SK-N-SH (cell line): ENCODE data around the gene CUX1. TPM values are rescaled to one million over a fixed set of nuclear protein-coding genes. Genes with fewer than 3 reads are reported as not detected.
A peak's percentile ranks its signal among the peaks of the same experiment; 100 is the strongest.

Source experiments
- CTCF ChIA-PET: fragments of 300-600, 350-600 bp; formaldehyde crosslinking; extraction: SDS; loops from one replicate; lab custom pipeline; 2021; lab: Yijun Ruan, JAX
- POLR2A ChIA-PET: fragments of 350-600 bp; sonication (Branson Sonifier 250); formaldehyde crosslinking; extraction: SDS; loops from one replicate; lab custom pipeline; 2020; ENCODE audit warnings: antibody characterized with exemption, inconsistent platforms; lab: Yijun Ruan, JAX
- DNase-seq: peaks from one replicate; pipeline ENCODE4 v3.0.0; 2012
- H2AFZ ChIP-seq: fragments of 200-600 bp; sonication (generic); 2 replicates; pipeline ENCODE4 v1.8.1; 2016; ENCODE audit warnings: antibody characterized with exemption, mild to moderate bottlenecking, low read depth
- H3F3A ChIP-seq: fragments of 200-600 bp; sonication (generic); replicated peaks from 2 replicates; pipeline ENCODE3; 2016; ENCODE audit warnings: antibody characterized with exemption, mild to moderate bottlenecking; ENCODE audit not compliant: insufficient read depth
- H3K27ac ChIP-seq, 2 experiments: fragments of 200-500 bp in 1 of 2; fragments of 200-600 bp in 1 of 2; sonication (Bioruptor generic) in 1 of 2; sonication (generic), shearing (Covaris generic) in 1 of 2; 2 replicates each; pipeline versions ENCODE4 v1.5.1 to v1.6.1; 2014 to 2016; ENCODE audit warnings: low read depth in 2 of 2, inconsistent platforms in 1 of 2, low read length in 1 of 2, mild to moderate bottlenecking in 1 of 2, mixed read lengths in 1 of 2
- H3K27me3 ChIP-seq: fragments of 200-600 bp; sonication (generic), shearing (Covaris generic); 2 replicates; pipeline ENCODE4 v1.6.1; 2016; ENCODE audit warnings: mixed run types; ENCODE audit not compliant: insufficient read depth
- H3K36me3 ChIP-seq, 2 experiments: fragments of 200-500 bp in 1 of 2; fragments of 200-600 bp in 1 of 2; sonication (Bioruptor generic) in 1 of 2; sonication (generic) in 1 of 2; replicated peaks in 1 of 2; 2 replicates each; pipeline versions ENCODE3 to v1.5.1; 2014 to 2016; ENCODE audit warnings: low read length in 1 of 2, mild to moderate bottlenecking in 1 of 2; ENCODE audit not compliant: insufficient read depth in 2 of 2, control insufficient read depth in 1 of 2
- H3K4me1 ChIP-seq, 2 experiments: fragments of 200-500 bp in 1 of 2; fragments of 200-600 bp in 1 of 2; sonication (Bioruptor generic) in 1 of 2; sonication (generic), shearing (Covaris generic) in 1 of 2; 2 replicates each; pipeline versions ENCODE4 v1.5.1 to v1.6.1; 2014 to 2016; ENCODE audit warnings: low read depth in 1 of 2, low read length in 1 of 2, mixed run types in 1 of 2; ENCODE audit not compliant: insufficient read depth in 2 of 2, control insufficient read depth in 1 of 2
- H3K4me2 ChIP-seq: fragments of 200-600 bp; sonication (generic), shearing (Covaris generic); 2 replicates; pipeline ENCODE4 v1.6.1; 2017; ENCODE audit warnings: mixed run types
- H3K4me3 ChIP-seq, 2 experiments: fragments of 200-500 bp in 1 of 2; fragments of 200-600 bp in 1 of 2; sonication (Bioruptor generic) in 1 of 2; sonication (generic), shearing (Covaris generic) in 1 of 2; 2 replicates each; pipeline versions ENCODE4 v1.5.1 to v1.8.1; 2014 to 2016; ENCODE audit warnings: low read depth in 2 of 2, inconsistent platforms in 1 of 2, low read length in 1 of 2, mild to moderate bottlenecking in 1 of 2, mixed read lengths in 1 of 2, moderate library complexity in 1 of 2
- H3K79me2 ChIP-seq: fragments of 200-600 bp; sonication (generic); 2 replicates; pipeline ENCODE4 v1.8.1; 2017; ENCODE audit warnings: mild to moderate bottlenecking; ENCODE audit not compliant: insufficient read depth
- H3K9ac ChIP-seq: fragments of 200-600 bp; sonication (generic); 2 replicates; pipeline ENCODE4 v1.6.1; 2017; ENCODE audit warnings: mixed run types
- H3K9me2 ChIP-seq: fragments of 200-600 bp; sonication (generic); 2 replicates; pipeline ENCODE4 v1.6.1; 2017; ENCODE audit warnings: mixed run types
- H3K9me3 ChIP-seq: fragments of 200-600 bp; sonication (generic); 2 replicates; pipeline ENCODE4 v1.6.1; 2017; ENCODE audit warnings: mixed run types, mild to moderate bottlenecking, moderate library complexity
- H4K20me1 ChIP-seq: fragments of 200-600 bp; sonication (generic); 2 replicates; pipeline ENCODE4 v1.6.1; 2017; ENCODE audit warnings: mild to moderate bottlenecking, mixed run types; ENCODE audit not compliant: insufficient read depth
- CHD2 ChIP-seq: fragments of 150-350 bp; IDR thresholded peaks from 2 replicates; pipeline ENCODE4 v1.6.1; 2018; ENCODE audit warnings: low read length; ENCODE audit not compliant: partially characterized antibody
- CTCF ChIP-seq: fragments of 200-600 bp; sonication (generic); IDR thresholded peaks from 2 replicates; pipeline ENCODE4 v1.6.1; 2017; ENCODE audit warnings: antibody characterized with exemption, mild to moderate bottlenecking, moderate library complexity
- ELF1 ChIP-seq: IDR thresholded peaks from 2 replicates; pipeline ENCODE4 v1.4.0; 2012
- EP300 ChIP-seq, 2 experiments: IDR thresholded peaks; 2 replicates each; pipeline versions ENCODE4 v1.4.0 to v1.6.1; 2012; ENCODE audit warnings: borderline replicate concordance in 1 of 2, low read depth in 1 of 2, low read length in 1 of 2
- FOSL2 ChIP-seq: IDR thresholded peaks from 2 replicates; pipeline ENCODE4 v1.4.0; 2012; ENCODE audit warnings: low read depth, mild to moderate bottlenecking, moderate library complexity, borderline replicate concordance
- FOXJ3 ChIP-seq: sonication (generic); formaldehyde crosslinking; IDR thresholded peaks from 2 replicates; pipeline ENCODE4 v1.5.1; 2020; ENCODE audit warnings: mild to moderate bottlenecking, missing genetic modification reagents
- FOXM1 ChIP-seq: IDR thresholded peaks from 2 replicates; pipeline ENCODE4 v1.4.0; 2012; ENCODE audit warnings: low read depth, mild to moderate bottlenecking
- GABPA ChIP-seq: IDR thresholded peaks from 2 replicates; pipeline ENCODE4 v1.4.0; 2012; ENCODE audit warnings: low read depth, mild to moderate bottlenecking
- GATA2 ChIP-seq: sonication (generic); formaldehyde crosslinking; IDR thresholded peaks from 2 replicates; pipeline ENCODE4 v1.5.0; 2020; ENCODE audit warnings: mild to moderate bottlenecking, missing genetic modification reagents
- IRF3 ChIP-seq: fragments of 150-350 bp; IDR thresholded peaks from 2 replicates; pipeline ENCODE4 v1.6.1; 2016; ENCODE audit warnings: mild to moderate bottlenecking, low read depth, low read length
- JUND ChIP-seq: IDR thresholded peaks from 2 replicates; pipeline ENCODE4 v1.4.0; 2012
- MAX ChIP-seq: IDR thresholded peaks from 2 replicates; pipeline ENCODE4 v1.4.0; 2012; ENCODE audit warnings: low read depth
- MXI1 ChIP-seq: IDR thresholded peaks from 2 replicates; pipeline ENCODE4 v1.6.1; 2012; ENCODE audit warnings: mild to moderate bottlenecking, low read depth, low read length, improper control_type of control experiment
- NFIC ChIP-seq: IDR thresholded peaks from 2 replicates; pipeline ENCODE4 v1.4.0; 2012; ENCODE audit warnings: borderline replicate concordance
- POLR2AphosphoS5 ChIP-seq: IDR thresholded peaks from 2 replicates; pipeline ENCODE4 v1.6.1; 2012; ENCODE audit warnings: low read depth, low read length
- RAD21 ChIP-seq: IDR thresholded peaks from 2 replicates; pipeline ENCODE4 v1.6.1; 2012; ENCODE audit warnings: mild to moderate bottlenecking, low read length
- REST ChIP-seq: IDR thresholded peaks from 2 replicates; pipeline ENCODE4 v1.6.1; 2012; ENCODE audit warnings: mild to moderate bottlenecking, low read depth, low read length, moderate library complexity
- RFX5 ChIP-seq: IDR thresholded peaks from 2 replicates; pipeline ENCODE4 v1.6.1; 2012; ENCODE audit warnings: mild to moderate bottlenecking, improper control_type of control experiment, low read length
- RXRA ChIP-seq: IDR thresholded peaks from 2 replicates; pipeline ENCODE4 v1.4.0; 2012; ENCODE audit warnings: low read depth, mild to moderate bottlenecking, borderline replicate concordance
- SMC3 ChIP-seq: IDR thresholded peaks from 2 replicates; pipeline ENCODE4 v1.6.1; 2012; ENCODE audit warnings: low read depth, low read length, improper control_type of control experiment
- TAF1 ChIP-seq: IDR thresholded peaks from 2 replicates; pipeline ENCODE4 v1.6.1; 2012; ENCODE audit warnings: low read depth, mild to moderate bottlenecking, low read length, moderate library complexity, borderline replicate concordance
- TCF12 ChIP-seq: IDR thresholded peaks from 2 replicates; pipeline ENCODE4 v1.4.0; 2012
- USF2 ChIP-seq: fragments of 150-350 bp; IDR thresholded peaks from 2 replicates; pipeline ENCODE4 v1.6.1; 2017; ENCODE audit warnings: antibody characterized with exemption, low read length, low read depth, borderline replicate concordance
- YY1 ChIP-seq: IDR thresholded peaks from 2 replicates; pipeline ENCODE4 v1.4.0; 2012; ENCODE audit warnings: low read depth, mild to moderate bottlenecking
- ZBTB33 ChIP-seq: IDR thresholded peaks from 2 replicates; pipeline ENCODE4 v1.4.0; 2012; ENCODE audit warnings: low read depth, borderline replicate concordance
- WGBS: methylation state at CpG from one replicate; pipeline ENCODE4 v1.1.6; 2017; ENCODE audit warnings: low lambda C conversion rate; 5-methylcytosine and 5-hydroxymethylcytosine counted together
- polyA plus RNA-seq, 3 experiments: library from polyadenylated mRNA; depleted of rRNA; stranded (reverse); fragments of >200 nt; gene quantifications; 2 replicates each; pipeline ENCODE4 v1.2.3, GENCODE V29; 2012

Gene CUX1
- polyA plus RNA-seq, 1 of the 3 experiments (the other 2 are of a cell fraction): 68.6 TPM

- ChIA-PET POLR2A (interaction anchor here (1.1 to 1.4 kb wide), 2 partner anchors 18 to 188 kb away, joined by 5 to 6 read pairs; no protein-coding TSS in a partner anchor), CTCF (interaction anchor here (0.9 to 1.4 kb wide), 3 partner anchors 18 to 207 kb away, joined by 3 to 6 read pairs (median 3); no protein-coding TSS in a partner anchor)
- Histone ChIP-seq H3K9me2 (no peaks in the 10 kb centered on the region), H2AFZ (no peak overlapping the region), H3F3A (peaks cover 13% of the 10 kb centered on the region), H3K9me3 (no peaks in the 10 kb centered on the region), H3K27ac (peak overlapping the region; percentile 22 to 66; a peak in 3 of 4 replicates), H3K9ac (no peak overlapping the region), H3K36me3 (no peaks in the 10 kb centered on the region), H4K20me1 (no peaks in the 10 kb centered on the region), H3K27me3 (no peaks in the 10 kb centered on the region), H3K79me2 (peaks cover 18% of the 10 kb centered on the region), H3K4me3 (no peak overlapping the region), H3K4me2 (no peak overlapping the region; the same call in 1 of the 2 replicates), H3K4me1 (peaks cover 9 to 28% of the 10 kb centered on the region in 2 experiments; a peak in 2 of 4 replicates)
- DNase-seq: peak; percentile 63
- 51% methylated on average over 9 of the region's 9 CpGs for WGBS
- TF ChIP-seq EP300 (IDR thresholded peaks at IDR 0.05; ENCODE audit: borderline replicate concordance in 1 of 2, low read depth in 1 of 2, low read length in 1 of 2): 0 out of 4 replicates have a peak, but pooled peaks of 1 of the 2 experiments have one; percentile 42
- no peak for TF ChIP-seq YY1
- no peak for TF ChIP-seq POLR2AphosphoS5
- no peak for TF ChIP-seq MAX
- peak; percentile 38; the same call in 1 of the 2 replicates for TF ChIP-seq FOSL2
- peak; percentile 43 for TF ChIP-seq GATA2 (CRISPR knock-in tag)
- TF ChIP-seq GABPA: no peak
- no peak for TF ChIP-seq CHD2
- no peak for TF ChIP-seq ELF1
- no peak for TF ChIP-seq RFX5
- no peak for TF ChIP-seq JUND
- TF ChIP-seq CTCF: no peak
- no peak for TF ChIP-seq REST
- TF ChIP-seq TAF1: no peak
- no peak for TF ChIP-seq FOXM1
- no peak for TF ChIP-seq RXRA
- TF ChIP-seq USF2: no peak
- TF ChIP-seq ZBTB33: no peak
- no peak for TF ChIP-seq MXI1
- TF ChIP-seq FOXJ3 (CRISPR knock-in tag): no peak
- no peak for TF ChIP-seq NFIC
- TF ChIP-seq RAD21: 0 out of 2 replicates have a peak, but pooled peaks have one; percentile 9
- TF ChIP-seq IRF3: no peak
- TF ChIP-seq SMC3: no peak
- TF ChIP-seq TCF12: peak; percentile 67
These were observed 246.3 kb downstream of the CUX1 start for GRCh38 chr7:102063690-102064180.
